Activated B cell treated with CpG ODN at 0.5 μM for 24 hours (primary cell): ENCODE results near the gene CD9. TPM values are rescaled to one million over a fixed set of nuclear protein-coding genes. Genes with fewer than 3 reads are reported as not detected.

Experiments
- ATAC-seq: fragments of 200-7000 bp; cut with Tn5 transposase; one replicate; pipeline ENCODE4 v1.10.0; 2021; ENCODE audit warnings: low read depth, mild to moderate bottlenecking, moderate library complexity
- CTCF ChIA-PET: fragments of 350-600 bp; sonication (Branson Sonifier 250); formaldehyde crosslinking; loops from one replicate; lab custom pipeline; 2021; ENCODE audit warnings: antibody characterized with exemption; lab: Charles Lee
- POLR2A ChIA-PET: fragments of 350-600 bp; sonication (Branson Sonifier 250); formaldehyde crosslinking; loops from one replicate; lab custom pipeline; 2021; ENCODE audit warnings: antibody characterized with exemption; lab: Charles Lee
- DNase-seq: peaks from one replicate; pipeline ENCODE4 v3.0.0; 2022
- H3K27ac Mint-ChIP-seq: one replicate; pipeline ENCODE4 v1.8.0; 2020; ENCODE audit warnings: mixed read lengths
- H3K27me3 Mint-ChIP-seq: one replicate; pipeline ENCODE4 v1.8.0; 2021; ENCODE audit warnings: mixed read lengths
- H3K36me3 Mint-ChIP-seq: one replicate; pipeline ENCODE4 v1.8.0; 2021; ENCODE audit warnings: low read depth, mixed read lengths
- H3K4me1 Mint-ChIP-seq: one replicate; pipeline ENCODE4 v1.8.0; 2021; ENCODE audit warnings: mixed read lengths
- H3K4me3 Mint-ChIP-seq: one replicate; pipeline ENCODE4 v1.8.0; 2020; ENCODE audit warnings: mild to moderate bottlenecking, mixed read lengths
- H3K9me3 Mint-ChIP-seq: one replicate; pipeline ENCODE4 v1.8.0; 2020; ENCODE audit warnings: mixed read lengths
- intact Hi-C: fragments of 100-400 bp; cut with micrococcal nuclease; formaldehyde crosslinking; loops from one replicate; pipeline ENCODE4 v1.15.1; 2024
- total RNA-seq: library from RNA; stranded (reverse); gene quantifications from 2 replicates; pipeline ENCODE4 v1.2.3, GENCODE V29; 2022
- TF ChIP-seq, protein P1 (sequence below): fragments of 200-600 bp; IDR thresholded peaks from one replicate; pipeline ENCODE4 v1.8.0; 2022; ENCODE audit warnings: antibody characterized with exemption, mild to moderate bottlenecking

The CD9 gene
- total RNA-seq, 1 donor from 2014 or later, result 2.5 TPM

DNA sequence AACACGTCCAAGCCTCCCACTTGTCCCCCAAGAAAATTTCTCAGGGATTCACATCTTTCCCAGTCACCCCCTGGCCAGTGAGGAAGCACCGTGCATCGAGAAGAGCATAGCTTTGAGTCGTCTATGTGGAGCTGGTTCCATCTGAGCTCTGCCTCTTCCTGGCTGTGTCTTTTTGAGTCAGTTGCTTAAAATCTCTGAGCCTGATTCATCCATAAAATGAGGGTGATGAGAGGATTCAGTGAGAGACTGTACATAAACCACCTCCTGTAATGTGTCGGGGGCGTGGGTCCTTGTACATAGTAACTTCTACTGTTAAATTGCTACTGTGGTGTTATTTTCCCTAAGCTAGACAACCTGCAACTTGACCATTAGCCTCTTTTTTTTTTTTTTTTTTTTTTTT is 13.8 kb downstream of the CD9 start:
- TF ChIP-seq, protein P1, sequence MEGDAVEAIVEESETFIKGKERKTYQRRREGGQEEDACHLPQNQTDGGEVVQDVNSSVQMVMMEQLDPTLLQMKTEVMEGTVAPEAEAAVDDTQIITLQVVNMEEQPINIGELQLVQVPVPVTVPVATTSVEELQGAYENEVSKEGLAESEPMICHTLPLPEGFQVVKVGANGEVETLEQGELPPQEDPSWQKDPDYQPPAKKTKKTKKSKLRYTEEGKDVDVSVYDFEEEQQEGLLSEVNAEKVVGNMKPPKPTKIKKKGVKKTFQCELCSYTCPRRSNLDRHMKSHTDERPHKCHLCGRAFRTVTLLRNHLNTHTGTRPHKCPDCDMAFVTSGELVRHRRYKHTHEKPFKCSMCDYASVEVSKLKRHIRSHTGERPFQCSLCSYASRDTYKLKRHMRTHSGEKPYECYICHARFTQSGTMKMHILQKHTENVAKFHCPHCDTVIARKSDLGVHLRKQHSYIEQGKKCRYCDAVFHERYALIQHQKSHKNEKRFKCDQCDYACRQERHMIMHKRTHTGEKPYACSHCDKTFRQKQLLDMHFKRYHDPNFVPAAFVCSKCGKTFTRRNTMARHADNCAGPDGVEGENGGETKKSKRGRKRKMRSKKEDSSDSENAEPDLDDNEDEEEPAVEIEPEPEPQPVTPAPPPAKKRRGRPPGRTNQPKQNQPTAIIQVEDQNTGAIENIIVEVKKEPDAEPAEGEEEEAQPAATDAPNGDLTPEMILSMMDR, result no peak
- Mint-ChIP-seq H3K4me1 (peaks cover 21% of the 10 kb centered on the region), H3K27me3 (peaks cover 1% of the 10 kb centered on the region), H3K9me3 (no peaks in the 10 kb centered on the region), H3K4me3 (no peak overlapping the region), H3K36me3 (no peaks in the 10 kb centered on the region), H3K27ac (no peak overlapping the region)
- DNase-seq (no peak), ATAC-seq (no peak)
- ChIA-PET POLR2A (no interaction called here), CTCF (interaction anchor here (1.7 kb wide), 1 partner anchor 18 kb away, joined by 6 read pairs; no protein-coding TSS in a partner anchor)
- intact Hi-C loops, result no loop called here

DNA sequence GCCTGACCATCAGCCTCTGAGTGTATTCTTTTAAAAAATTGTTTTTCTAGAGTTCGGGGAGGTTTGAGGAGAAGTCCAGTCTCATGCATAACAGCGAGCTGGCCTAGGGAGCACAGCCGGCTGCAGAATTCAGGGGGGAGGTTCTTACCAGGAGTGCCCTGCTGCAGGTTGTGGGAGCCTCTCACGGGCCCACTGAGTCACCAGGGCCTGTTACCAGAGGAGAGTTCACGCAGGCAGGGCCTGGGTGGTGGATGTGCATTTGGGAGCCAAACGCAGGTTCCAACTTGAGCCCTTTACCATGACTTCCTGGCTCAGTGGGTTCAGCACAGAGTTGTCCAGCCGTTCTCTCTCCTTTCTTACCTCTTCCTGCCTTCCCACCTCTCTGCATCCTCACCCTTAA is 14.4 kb downstream of the CD9 start:
- H3K36me3 Mint-ChIP-seq, result no peaks in the 10 kb centered on the region
- TF ChIP-seq, protein P1, result no peak
- ATAC-seq (no peak), DNase-seq (no peak)
- CTCF ChIA-PET, result interaction anchor here (1.7 kb wide), 1 partner anchor 19 kb away, joined by 6 read pairs; no protein-coding TSS in a partner anchor
- H3K9me3 Mint-ChIP-seq, result no peaks in the 10 kb centered on the region
- H3K27me3 Mint-ChIP-seq, result peaks cover 2% of the 10 kb centered on the region
- no peak overlapping the region for H3K4me3 Mint-ChIP-seq
- no peak overlapping the region for H3K27ac Mint-ChIP-seq
- POLR2A ChIA-PET, result no interaction called here
- intact Hi-C loops, result no loop called here
- H3K4me1 Mint-ChIP-seq, result peaks cover 21% of the 10 kb centered on the region

DNA sequence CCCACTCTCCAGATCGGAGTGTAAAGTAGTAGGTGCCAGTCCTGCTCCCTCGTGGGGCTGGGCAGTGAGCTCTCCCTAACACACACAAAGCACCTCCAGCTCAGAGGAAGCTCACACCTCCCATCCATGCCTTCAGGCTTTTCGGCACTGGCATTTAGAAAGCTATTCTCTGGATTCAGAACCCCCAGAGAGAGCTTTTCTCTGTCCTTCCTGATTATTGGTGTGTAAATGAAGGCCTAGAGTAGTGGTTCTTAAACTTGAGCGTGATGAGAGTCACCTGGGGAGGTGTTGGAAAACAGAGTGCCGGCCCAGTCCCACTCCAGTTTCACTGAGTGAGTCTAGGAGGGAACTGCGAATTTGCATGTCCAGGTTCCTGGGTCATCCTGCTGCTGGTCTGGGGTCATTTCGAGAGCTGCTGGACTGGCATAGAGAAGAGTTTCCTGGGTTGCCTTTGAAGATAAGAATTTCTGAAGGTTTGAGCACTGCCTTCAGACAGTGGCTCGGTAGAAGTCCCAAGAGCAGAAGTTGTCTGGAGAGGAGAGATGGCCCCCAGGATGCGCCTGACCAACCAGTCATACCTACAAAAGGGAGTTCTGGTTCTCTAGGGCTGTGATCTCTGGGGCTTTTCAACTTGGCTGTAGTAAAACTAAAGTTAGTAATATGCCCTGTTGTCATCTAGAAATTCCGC is 15.1 kb downstream of the CD9 start:
- Mint-ChIP-seq H3K27ac (no peak overlapping the region), H3K4me1 (peaks cover 16% of the 10 kb centered on the region), H3K27me3 (peaks cover 8% of the 10 kb centered on the region), H3K4me3 (no peak overlapping the region), H3K36me3 (no peaks in the 10 kb centered on the region), H3K9me3 (no peaks in the 10 kb centered on the region)
- ATAC-seq, result no peak
- intact Hi-C loops, result no loop called here
- DNase-seq, result no peak
- POLR2A ChIA-PET, result no interaction called here
- TF ChIP-seq, protein P1, result no peak
- CTCF ChIA-PET, result no interaction called here

DNA sequence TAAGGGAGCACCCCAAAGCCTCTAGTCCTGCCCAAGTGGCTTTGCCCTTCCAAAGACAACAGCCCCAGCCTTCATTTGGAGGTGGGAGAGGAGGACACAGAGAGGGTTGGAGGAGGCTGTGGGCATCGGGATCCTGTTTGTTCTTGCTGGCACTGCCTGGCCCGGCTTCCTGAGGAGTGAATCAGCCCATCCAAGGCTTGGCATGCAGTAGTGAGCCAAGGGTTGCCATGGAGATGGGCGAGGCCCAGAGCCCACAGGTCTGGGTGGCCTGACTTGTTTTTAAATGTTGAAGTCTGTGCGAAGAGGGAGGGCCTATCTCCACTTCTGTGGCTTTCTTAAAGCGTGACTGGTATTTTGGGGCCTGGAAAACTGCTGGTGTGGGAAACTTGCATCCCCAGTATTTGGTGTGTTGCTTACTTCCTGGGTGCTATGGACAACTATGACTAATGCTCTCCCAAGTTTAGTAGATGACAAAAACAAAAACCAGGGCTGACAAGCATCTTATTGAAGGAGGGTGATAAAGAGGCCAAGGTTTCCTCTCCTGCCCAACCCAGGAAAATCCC is 15.8 kb downstream of the CD9 start:
- no peak for ATAC-seq
- Mint-ChIP-seq H3K4me3 (no peak overlapping the region), H3K9me3 (no peaks in the 10 kb centered on the region), H3K27me3 (peaks cover 7% of the 10 kb centered on the region), H3K36me3 (no peaks in the 10 kb centered on the region), H3K27ac (no peak overlapping the region), H3K4me1 (peaks cover 8% of the 10 kb centered on the region)
- no peak for DNase-seq
- intact Hi-C loops, result no loop called here
- POLR2A ChIA-PET, result no interaction called here
- TF ChIP-seq, protein P1, result no peak
- CTCF ChIA-PET, result no interaction called here

DNA sequence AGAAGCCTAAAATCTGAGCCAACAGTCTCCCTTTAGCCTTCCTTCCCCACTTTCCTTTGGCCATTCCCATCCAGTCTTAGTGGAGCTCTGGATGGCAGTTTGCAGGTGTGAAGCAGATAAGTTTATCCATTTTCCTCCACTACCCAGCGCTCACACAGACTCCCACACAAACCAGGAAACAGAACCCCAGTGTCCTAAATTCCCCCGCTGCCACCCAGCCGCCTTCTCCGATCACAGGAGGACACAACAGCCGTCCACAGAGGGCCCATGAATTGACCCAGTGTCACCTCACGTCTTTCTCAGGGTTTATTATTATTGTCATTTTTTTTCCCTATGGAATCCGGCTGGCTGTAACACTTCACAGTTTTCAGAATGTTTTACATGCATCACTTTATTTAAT is 16.4 kb downstream of the CD9 start:
- ChIA-PET POLR2A (no interaction called here), CTCF (no interaction called here)
- Mint-ChIP-seq H3K36me3 (no peaks in the 10 kb centered on the region), H3K27me3 (peaks cover 7% of the 10 kb centered on the region), H3K9me3 (no peaks in the 10 kb centered on the region), H3K4me3 (no peak overlapping the region), H3K27ac (no peak overlapping the region), H3K4me1 (peaks cover 5% of the 10 kb centered on the region)
- no peak for DNase-seq
- no peak for ATAC-seq
- TF ChIP-seq, protein P1, result no peak
- intact Hi-C loops, result no loop called here
